K562 (cell line): ENCODE measurements around the gene NUBPL. TPM values are rescaled to one million over a fixed set of nuclear protein-coding genes. Genes with fewer than 3 reads are reported as not detected.
"Not testable (repeated sequence)": the region's sequence is repeated elsewhere in the genome, so short reads cannot be mapped to it uniquely, and the experiment has no call there.

ENCODE experiments used
- ATAC-seq: fragments of 200-7000 bp; cut with Tn5 transposase; 3 replicates; pipeline ENCODE4 v1.9.1; 2020; ENCODE audit warnings: moderate library complexity
- BruUV-seq: library from RNA; stranded (reverse); fragments of 400-500 nt; replicated peaks from 2 replicates; lab custom pipeline; 2021; lab: Mats Ljungman, UMichigan
- CTCF ChIA-PET: fragments of 300-600 bp; formaldehyde crosslinking; extraction: SDS; loops from one replicate; lab custom pipeline; 2021; ENCODE audit warnings: low intra/inter-chr PET ratio; lab: Yijun Ruan, JAX
- POLR2A ChIA-PET: fragments of 300-600, 350-650 bp; sonication (Branson Sonifier 250); formaldehyde crosslinking; extraction: SDS; loops from one replicate; lab custom pipeline; 2021; ENCODE audit warnings: antibody characterized with exemption, inconsistent platforms; lab: Yijun Ruan, JAX
- DNase-seq, 4 experiments: peaks; one replicate each; pipeline versions ENCODE4 v3.0.0 to v3.0.0-alpha.2; 2011 to 2018; ENCODE audit warnings: low spot score in 3 of 4, mixed read lengths in 3 of 4; ENCODE audit errors: extremely low read depth in 1 of 4
- FAIRE-seq: peaks from 2 replicates; lab custom pipeline; 2011; peaks lifted over from hg19 to GRCh38; lab: Jason Lieb, UNC
- H2AFZ ChIP-seq: 2 replicates; pipeline ENCODE4 v1.6.0; 2011; ENCODE audit warnings: low read depth, low read length, control low read depth, inconsistent platforms
- H3K27ac ChIP-seq: fragments of 200-600 bp; 3 replicates; pipeline ENCODE4 v1.8.0; 2011; ENCODE audit warnings: low read depth, mild to moderate bottlenecking, control low read depth, inconsistent platforms, low read length, moderate library complexity, mixed read lengths; ENCODE audit errors: extremely low read depth
- H3K27me3 ChIP-seq, 2 experiments: fragments of 300-600 bp in 1 of 2; 2 replicates in 1 of 2; 3 replicates in 1 of 2; pipeline versions ENCODE4 v1.6.0 to v1.8.0; 2011; ENCODE audit warnings: inconsistent platforms in 2 of 2, low read length in 2 of 2, mild to moderate bottlenecking in 1 of 2, mixed read lengths in 1 of 2, moderate library complexity in 1 of 2; ENCODE audit not compliant: control insufficient read depth in 2 of 2, insufficient read depth in 2 of 2
- H3K36me3 ChIP-seq: fragments of 300-600 bp; 3 replicates; pipeline ENCODE4 v1.8.0; 2011; ENCODE audit warnings: mild to moderate bottlenecking, low read length, inconsistent platforms; ENCODE audit not compliant: control insufficient read depth, insufficient read depth
- H3K4me1 ChIP-seq, 2 experiments: fragments of 200-600 bp in 1 of 2; replicated peaks in 1 of 2; 2 replicates in 1 of 2; 3 replicates in 1 of 2; pipeline versions ENCODE4 v1.5.1 to v1.8.0; 2011; ENCODE audit warnings: inconsistent platforms in 2 of 2, low read length in 2 of 2, mild to moderate bottlenecking in 1 of 2, mixed read lengths in 1 of 2, moderate library complexity in 1 of 2; ENCODE audit not compliant: control insufficient read depth in 2 of 2, insufficient read depth in 2 of 2
- H3K4me2 ChIP-seq: 2 replicates; pipeline ENCODE4 v1.6.1; 2011; ENCODE audit warnings: low read length, control low read depth, inconsistent platforms, mixed read lengths; ENCODE audit not compliant: insufficient read depth
- H3K4me3 ChIP-seq: fragments of 200-600 bp; sonication (generic), shearing (Covaris generic); 2 replicates; pipeline ENCODE4 v1.5.1; 2016; ENCODE audit warnings: control low read depth, inconsistent platforms
- H3K79me2 ChIP-seq: fragments of 200-600 bp; 3 replicates; pipeline ENCODE4 v1.8.0; 2011; ENCODE audit warnings: low read length, inconsistent platforms; ENCODE audit not compliant: control insufficient read depth, insufficient read depth
- H3K9ac ChIP-seq, 2 experiments: 2 replicates each; pipeline versions ENCODE4 v1.6.0 to v1.6.1; 2011; ENCODE audit warnings: low read depth in 2 of 2, low read length in 2 of 2, control low read depth in 1 of 2, inconsistent platforms in 1 of 2, mild to moderate bottlenecking in 1 of 2, mixed read lengths in 1 of 2; ENCODE audit not compliant: insufficient read depth in 1 of 2
- H3K9me1 ChIP-seq: one replicate; pipeline ENCODE4 v1.6.0; 2011; ENCODE audit warnings: inconsistent platforms, mild to moderate bottlenecking, low read length, moderate library complexity; ENCODE audit not compliant: control insufficient read depth, insufficient read depth
- H3K9me3 ChIP-seq: replicated peaks from 2 replicates; pipeline ENCODE4 v1.5.1; 2011; ENCODE audit warnings: low read depth, low read length, inconsistent platforms; ENCODE audit not compliant: control insufficient read depth, insufficient read depth
- H4K20me1 ChIP-seq: replicated peaks from 2 replicates; pipeline ENCODE4 v1.6.1; 2011; ENCODE audit warnings: low read length, inconsistent platforms, mixed read lengths; ENCODE audit not compliant: control insufficient read depth, insufficient read depth
- FOXM1 ChIP-seq, 2 experiments: fragments of 450-650 bp in 1 of 2; sonication (generic) in 1 of 2; formaldehyde crosslinking in 1 of 2; IDR thresholded peaks; 2 replicates each; pipeline versions ENCODE4 v1.6.1 to v1.9.0; 2017 to 2022; ENCODE audit warnings: low read depth in 2 of 2, mild to moderate bottlenecking in 2 of 2, missing genetic modification reagents in 1 of 2, moderate library complexity in 1 of 2
- HMGN3 ChIP-seq: IDR thresholded peaks from 2 replicates; pipeline ENCODE4 v1.6.1; 2011; ENCODE audit warnings: borderline replicate concordance, low read depth, mild to moderate bottlenecking, mixed read lengths, low read length; ENCODE audit not compliant: insufficient read length; ENCODE audit errors: extremely low read depth
- HNRNPL ChIP-seq: fragments of 200-400 bp; formaldehyde crosslinking; IDR thresholded peaks from 2 replicates; pipeline ENCODE4 v1.6.1; 2017; ENCODE audit warnings: low read depth, mild to moderate bottlenecking, low read length
- PHF8 ChIP-seq: fragments of 200-600 bp; sonication (generic); IDR thresholded peaks from 2 replicates; pipeline ENCODE4 v1.6.1; 2012; ENCODE audit warnings: mixed run types, mild to moderate bottlenecking, inconsistent platforms, low read length, moderate library complexity, borderline replicate concordance
- PML ChIP-seq: IDR thresholded peaks from 2 replicates; pipeline ENCODE4 v1.6.1; 2012; ENCODE audit warnings: low read length, inconsistent platforms
- POLR2G ChIP-seq: fragments of 200-400 bp; formaldehyde crosslinking; IDR thresholded peaks from 2 replicates; pipeline ENCODE4 v1.6.1; 2017; ENCODE audit warnings: low read depth, mild to moderate bottlenecking, antibody characterized with exemption, low read length, moderate library complexity
- SREBF1 ChIP-seq: fragments of 150-350 bp; IDR thresholded peaks from 2 replicates; pipeline ENCODE4 v1.6.1; 2014; ENCODE audit warnings: antibody characterized with exemption, low read depth, low read length, borderline replicate concordance
- TRIM28 ChIP-seq: fragments of 450-650 bp; IDR thresholded peaks from 2 replicates; pipeline ENCODE4 v1.6.1; 2017
- WGBS: fragments of 100-300 bp; shearing (Covaris generic); methylation state at CpG from one replicate; pipeline ENCODE4 v1.1.6; 2016; ENCODE audit warnings: low coverage, mixed read lengths; ENCODE audit not compliant: insufficient coverage; ENCODE audit errors: missing lambda C conversion rate; 5-methylcytosine and 5-hydroxymethylcytosine counted together
- in situ Hi-C: fragments of 300-500 bp; cut with MboI; formaldehyde crosslinking; loops from 4 replicates; pipeline ENCODE4 v1.15.0; 2018; ENCODE audit warnings: inconsistent platforms, mixed read lengths
- intact Hi-C: fragments of 100-400 bp; cut with micrococcal nuclease; formaldehyde crosslinking; loops from 2 replicates; pipeline ENCODE4 v1.14.2; 2022
- polyA plus RNA-seq, 8 experiments: library from polyadenylated mRNA; depleted of rRNA in 4 of 8; stranded (reverse) in 5 of 8; unstranded in 3 of 8; fragments of >200 nt; fragmentation: Nextera tagmentation in 2 of 8; fragmentation: Illumina TruSeq in 1 of 8; extraction: Ambion mirVana in 2 of 8; extraction: Trizol in 1 of 8; gene quantifications; 2 replicates each; pipeline versions ENCODE4 v1.2.1 to v1.2.3, GENCODE V29; 2011 to 2014; ENCODE audit warnings: inconsistent platforms in 1 of 8, missing spikeins in 1 of 8
- total RNA-seq, 7 experiments: library from RNA; depleted of rRNA in 6 of 7; stranded (reverse); fragments of >200 nt in 6 of 7; fragmentation: Illumina TruSeq in 2 of 7; extraction: Trizol in 2 of 7; gene quantifications; 2 replicates each; pipeline versions ENCODE4 v1.2.1 to v1.2.3, GENCODE V29; 2011 to 2021; ENCODE audit warnings: low replicate concordance in 1 of 7
- TF ChIP-seq, protein P1 (sequence below): fragments of 250-450 bp; sonication (Bioruptor Pico); IDR thresholded peaks from 2 replicates; pipeline ENCODE4 v1.5.1; 2021; ENCODE audit warnings: mild to moderate bottlenecking
- TF ChIP-seq, protein P2 (sequence below): fragments of 250-450 bp; sonication (Bioruptor Pico); IDR thresholded peaks from 2 replicates; pipeline ENCODE4 v1.8.0; 2021; ENCODE audit warnings: borderline replicate concordance, mild to moderate bottlenecking, moderate library complexity; ENCODE audit not compliant: poor library complexity, severe bottlenecking
- TF ChIP-seq, protein P3 (sequence below): fragments of 250-450 bp; sonication (Bioruptor Pico); IDR thresholded peaks from 2 replicates; pipeline ENCODE4 v1.8.0; 2021; ENCODE audit warnings: mild to moderate bottlenecking, moderate library complexity

The NUBPL gene
- total and polyA plus RNA-seq, 9 of the 15 experiments (the other 6 are each of a cell fraction or from before 2014, with no cell fraction given): 3.2 to 8.7 (median 6.1) TPM

DNA sequence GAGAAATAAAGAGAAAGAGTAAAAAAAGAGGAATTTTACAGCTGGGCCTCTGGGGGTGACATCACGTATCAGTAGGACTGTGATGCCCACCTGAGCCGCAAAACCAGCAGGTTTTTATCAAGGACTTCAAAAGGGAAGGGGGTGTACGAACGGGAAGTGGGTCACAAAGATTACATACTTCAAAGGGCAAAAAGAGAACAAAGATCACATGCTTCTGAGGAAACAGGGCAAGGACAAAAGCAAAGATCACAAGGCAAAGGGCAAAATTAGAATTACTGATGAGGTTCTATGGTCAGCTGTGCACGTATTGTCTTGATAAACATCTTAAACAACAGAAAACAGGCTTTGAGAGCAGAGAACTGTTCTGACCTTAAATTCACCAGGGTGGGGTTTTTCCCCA lies 91.7 kb downstream of the NUBPL start:
- DNase-seq: not testable (repeated sequence)

DNA sequence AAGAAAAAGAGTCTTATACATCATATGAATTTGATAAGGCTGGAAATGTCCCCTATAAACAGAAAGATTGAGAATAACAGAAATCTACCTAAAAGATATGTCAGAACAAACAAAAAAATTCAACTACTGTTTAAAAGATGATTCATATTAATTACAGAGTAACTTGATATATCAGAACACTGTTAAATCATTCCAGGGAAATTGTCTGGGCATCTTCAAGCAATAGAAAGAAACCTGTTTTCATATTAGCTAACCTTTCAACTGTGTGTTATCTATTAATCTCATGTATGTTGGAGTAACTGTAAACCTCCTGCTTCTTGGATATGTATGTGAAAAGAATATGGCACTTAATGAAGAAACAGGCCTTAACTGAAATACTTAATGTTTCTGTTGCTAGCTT lies 96.7 kb downstream of the NUBPL start:
- H3K9me3 ChIP-seq: no peaks in the 10 kb centered on the region
- no peak for FAIRE-seq
- H3K9me1 ChIP-seq: no peaks in the 10 kb centered on the region
- no peaks in the 10 kb centered on the region for H4K20me1 ChIP-seq
- no peak overlapping the region for H3K4me2 ChIP-seq
- no peak overlapping the region for H3K27ac ChIP-seq
- H3K4me1 ChIP-seq: no peaks in the 10 kb centered on the region
- BruUV-seq: no TSS peak
- no peak overlapping the region for H3K4me3 ChIP-seq
- H3K36me3 ChIP-seq: no peaks in the 10 kb centered on the region
- no peak for DNase-seq
- H3K27me3 ChIP-seq: no peaks in the 10 kb centered on the region
- H3K79me2 ChIP-seq: no peaks in the 10 kb centered on the region
- H3K9ac ChIP-seq: no peak overlapping the region
- CTCF ChIA-PET: no interaction called here
- in situ Hi-C loops (no loop called here), intact Hi-C loops (no loop called here)
- ATAC-seq: no peak
- H2AFZ ChIP-seq: no peak overlapping the region
- POLR2A ChIA-PET: no interaction called here
- no peak for TF ChIP-seq PHF8
- TF ChIP-seq TRIM28: no peak
- TF ChIP-seq HNRNPL: no peak
- TF ChIP-seq, protein P1, sequence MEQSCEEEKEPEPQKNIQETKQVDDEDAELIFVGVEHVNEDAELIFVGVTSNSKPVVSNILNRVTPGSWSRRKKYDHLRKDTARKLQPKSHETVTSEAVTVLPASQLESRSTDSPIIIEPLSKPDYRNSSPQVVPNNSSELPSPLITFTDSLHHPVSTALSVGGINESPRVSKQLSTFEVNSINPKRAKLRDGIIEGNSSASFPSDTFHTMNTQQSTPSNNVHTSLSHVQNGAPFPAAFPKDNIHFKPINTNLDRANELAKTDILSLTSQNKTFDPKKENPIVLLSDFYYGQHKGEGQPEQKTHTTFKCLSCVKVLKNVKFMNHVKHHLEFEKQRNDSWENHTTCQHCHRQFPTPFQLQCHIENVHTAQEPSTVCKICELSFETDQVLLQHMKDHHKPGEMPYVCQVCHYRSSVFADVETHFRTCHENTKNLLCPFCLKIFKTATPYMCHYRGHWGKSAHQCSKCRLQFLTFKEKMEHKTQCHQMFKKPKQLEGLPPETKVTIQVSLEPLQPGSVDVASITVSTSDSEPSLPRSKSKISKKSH (CRISPR knock-in tag): no peak
- TF ChIP-seq, protein P2, sequence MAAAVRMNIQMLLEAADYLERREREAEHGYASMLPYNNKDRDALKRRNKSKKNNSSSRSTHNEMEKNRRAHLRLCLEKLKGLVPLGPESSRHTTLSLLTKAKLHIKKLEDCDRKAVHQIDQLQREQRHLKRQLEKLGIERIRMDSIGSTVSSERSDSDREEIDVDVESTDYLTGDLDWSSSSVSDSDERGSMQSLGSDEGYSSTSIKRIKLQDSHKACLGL (CRISPR knock-in tag): no peak
- TF ChIP-seq HMGN3: no peak
- TF ChIP-seq PML: no peak
- no peak for TF ChIP-seq SREBF1
- no peak for TF ChIP-seq FOXM1 (IDR thresholded peaks at IDR 0.05; ENCODE audit: low read depth)
- TF ChIP-seq FOXM1 (CRISPR knock-in tag; IDR thresholded peaks at IDR 0.05; ENCODE audit: low read depth): no peak
- TF ChIP-seq, protein P3, sequence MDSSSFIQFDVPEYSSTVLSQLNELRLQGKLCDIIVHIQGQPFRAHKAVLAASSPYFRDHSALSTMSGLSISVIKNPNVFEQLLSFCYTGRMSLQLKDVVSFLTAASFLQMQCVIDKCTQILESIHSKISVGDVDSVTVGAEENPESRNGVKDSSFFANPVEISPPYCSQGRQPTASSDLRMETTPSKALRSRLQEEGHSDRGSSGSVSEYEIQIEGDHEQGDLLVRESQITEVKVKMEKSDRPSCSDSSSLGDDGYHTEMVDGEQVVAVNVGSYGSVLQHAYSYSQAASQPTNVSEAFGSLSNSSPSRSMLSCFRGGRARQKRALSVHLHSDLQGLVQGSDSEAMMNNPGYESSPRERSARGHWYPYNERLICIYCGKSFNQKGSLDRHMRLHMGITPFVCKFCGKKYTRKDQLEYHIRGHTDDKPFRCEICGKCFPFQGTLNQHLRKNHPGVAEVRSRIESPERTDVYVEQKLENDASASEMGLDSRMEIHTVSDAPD (CRISPR knock-in tag): no peak
- no peak for TF ChIP-seq POLR2G

More for the DNA sequence above, 91.7 kb downstream of the NUBPL start:
- BruUV-seq, FAIRE-seq, H2AFZ ChIP-seq, H3K4me2 ChIP-seq, H3K79me2 ChIP-seq, H3K27me3 ChIP-seq, POLR2A ChIA-PET, H3K9me1 ChIP-seq, H3K9ac ChIP-seq, H3K36me3 ChIP-seq, H4K20me1 ChIP-seq, H3K9me3 ChIP-seq, H3K4me3 ChIP-seq, H3K4me1 ChIP-seq, ATAC-seq, in situ Hi-C loops, intact Hi-C loops, H3K27ac ChIP-seq, CTCF ChIA-PET: not testable (repeated sequence)
- 50% methylated on average over 5 of the region's 5 CpGs for WGBS
